Subcutaneous abdominal adipose tissue (tissue), 5 donors: ENCODE measurements around the gene PEPD.

Experiments
- H3K27ac ChIP-seq: one replicate; pipeline ENCODE4 v1.7.0; 2013; ENCODE audit warnings: low read depth, mild to moderate bottlenecking, inconsistent platforms, low read length, moderate library complexity
- H3K27me3 ChIP-seq, 5 donors: one replicate each; pipeline ENCODE4 v1.7.0; 2013; ENCODE audit warnings: low read length in 5 of 5, inconsistent platforms in 1 of 5; ENCODE audit not compliant: control insufficient read depth in 5 of 5, insufficient read depth in 4 of 5
- H3K36me3 ChIP-seq, 5 donors: one replicate each; pipeline ENCODE4 v1.7.0; 2013; ENCODE audit warnings: low read length in 5 of 5; ENCODE audit not compliant: control insufficient read depth in 5 of 5, insufficient read depth in 5 of 5
- H3K4me1 ChIP-seq, 5 donors: one replicate each; pipeline ENCODE4 v1.7.0; 2013; ENCODE audit warnings: low read length in 5 of 5, mild to moderate bottlenecking in 3 of 5, moderate library complexity in 1 of 5; ENCODE audit not compliant: control insufficient read depth in 5 of 5, insufficient read depth in 5 of 5
- H3K4me3 ChIP-seq, 5 donors: one replicate each; pipeline ENCODE4 v1.7.0; 2013; ENCODE audit warnings: low read length in 5 of 5, low read depth in 1 of 5
- H3K9ac ChIP-seq, 5 donors: one replicate each; pipeline ENCODE4 v1.7.0; 2013; ENCODE audit warnings: low read length in 5 of 5, mild to moderate bottlenecking in 4 of 5, moderate library complexity in 3 of 5
- H3K9me3 ChIP-seq, 5 donors: one replicate each; pipeline ENCODE4 v1.7.0; 2013; ENCODE audit warnings: low read length in 5 of 5; ENCODE audit not compliant: control insufficient read depth in 5 of 5
- donor health status: healthy.
- donor health status: healthy.
- donor health status: healthy.
- donor health status: healthy.
- donor health status: healthy.

Gene PEPD

DNA sequence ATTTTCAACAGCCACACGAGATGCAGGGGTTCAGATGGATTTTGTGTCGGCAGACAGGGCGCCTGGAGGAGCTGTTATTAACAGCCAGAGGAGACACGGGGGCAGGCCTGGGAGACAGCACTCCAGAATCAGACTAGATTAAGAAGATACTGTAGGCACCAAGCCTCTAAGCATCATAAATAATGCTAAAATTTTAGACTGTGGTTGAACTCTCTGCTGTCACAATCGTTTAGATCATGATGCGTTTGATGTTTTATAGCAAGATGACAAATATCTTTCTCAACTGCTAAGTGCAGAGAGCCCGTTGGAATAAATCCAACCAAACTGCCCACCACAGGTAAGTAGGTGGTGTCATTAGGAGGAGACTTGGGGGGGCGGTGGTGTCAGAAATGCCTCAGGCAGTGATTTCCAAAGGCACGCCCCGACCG lies 84.2 kb downstream of the PEPD start:
- Histone ChIP-seq H3K36me3 (peaks cover 0 to 36% (median 12%) of the 10 kb centered on the region in 5 donors), H3K9me3 (no peaks in the 10 kb centered on the region), H3K27ac (no peak overlapping the region), H3K27me3 (no peaks in the 10 kb centered on the region), H3K4me1 (no peaks in the 10 kb centered on the region), H3K4me3 (no peak overlapping the region), H3K9ac (no peak overlapping the region)

DNA sequence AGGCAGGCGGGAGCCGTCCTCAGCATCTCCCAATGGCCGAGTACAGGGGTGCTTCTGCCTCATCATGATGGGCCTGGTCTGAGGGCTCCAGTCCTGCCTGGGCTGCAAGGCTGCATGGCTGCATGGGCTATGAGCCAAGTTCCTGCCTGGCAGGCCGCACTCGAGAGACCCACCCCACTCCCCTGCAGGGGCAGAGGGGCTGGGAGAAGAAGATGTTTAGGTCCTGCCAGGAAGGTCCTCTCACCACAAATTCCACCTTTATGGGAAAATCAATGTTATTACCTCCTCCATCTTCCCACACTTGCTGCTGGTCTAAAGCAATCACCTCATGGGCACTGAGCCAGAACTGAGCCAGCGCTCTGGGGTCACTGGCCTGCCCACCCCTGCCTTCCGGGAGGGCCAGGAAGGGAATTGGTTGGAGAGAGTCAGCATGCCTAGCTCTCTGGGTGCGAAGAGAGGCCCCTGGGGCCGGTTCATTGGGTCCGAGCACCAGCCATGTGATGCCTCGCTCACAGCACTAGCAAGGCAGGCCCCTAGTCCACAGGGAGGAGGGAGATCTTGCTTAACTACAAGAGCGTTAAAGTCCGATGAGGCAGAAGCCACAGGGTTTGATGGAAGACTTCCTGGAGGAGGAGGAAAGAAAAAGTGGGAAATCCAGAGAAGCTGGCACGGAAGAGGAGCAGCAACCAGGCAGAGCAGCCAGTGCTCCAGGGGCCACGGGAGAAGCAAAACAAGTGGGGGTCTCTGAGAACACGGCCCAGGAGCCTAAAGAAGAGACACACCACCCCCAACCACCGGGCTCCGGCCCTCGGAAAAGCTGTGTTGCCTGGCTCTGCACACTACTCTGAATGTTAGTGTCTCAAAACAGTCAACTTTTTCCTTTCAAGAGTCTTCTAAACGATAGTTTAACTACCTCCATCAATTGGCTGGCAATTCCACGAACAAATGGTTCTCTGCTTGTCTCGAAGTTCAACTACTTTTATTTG lies 84.9 kb downstream of the PEPD start:
- Histone ChIP-seq H3K4me3 (no peak overlapping the region), H3K27me3 (no peaks in the 10 kb centered on the region), H3K4me1 (no peaks in the 10 kb centered on the region), H3K9ac (no peak overlapping the region), H3K36me3 (peaks cover 0 to 33% (median 12%) of the 10 kb centered on the region in 5 donors), H3K27ac (no peak overlapping the region), H3K9me3 (no peaks in the 10 kb centered on the region)

DNA sequence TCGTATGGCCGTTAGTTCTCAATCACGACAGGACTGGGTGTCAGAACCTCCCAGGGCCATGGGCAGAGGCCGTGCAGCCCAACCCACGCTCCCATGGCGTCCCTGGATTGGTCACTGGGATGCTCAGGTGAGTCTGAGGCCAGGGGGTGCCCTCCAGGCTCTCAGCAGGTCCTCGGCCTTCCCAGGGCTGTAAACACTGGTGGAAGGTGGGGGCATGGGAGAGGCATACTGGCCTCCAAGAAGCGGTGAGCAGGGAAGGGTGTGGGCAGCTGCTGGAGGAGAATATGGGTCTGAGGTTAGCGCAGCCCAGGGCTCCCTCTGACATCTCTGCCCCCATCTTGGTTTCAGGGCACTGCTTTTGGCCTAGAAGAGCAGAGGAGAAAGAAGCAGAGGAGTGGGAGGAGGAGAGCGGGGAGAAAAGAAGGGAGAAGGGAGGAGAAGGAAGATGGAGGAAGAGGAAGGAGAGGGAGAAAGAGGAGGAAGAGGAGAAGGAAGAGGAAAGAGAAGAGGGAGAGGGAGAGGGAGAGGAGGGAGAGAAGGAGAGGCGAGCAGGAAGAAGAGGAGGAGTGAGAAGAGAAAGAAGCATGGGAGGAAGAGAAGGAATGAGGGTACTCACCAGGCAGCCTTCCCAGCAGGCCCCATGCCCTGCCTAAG lies 85.8 kb downstream of the PEPD start:
- Histone ChIP-seq H3K27ac (no peak overlapping the region), H3K27me3 (no peaks in the 10 kb centered on the region), H3K9me3 (no peaks in the 10 kb centered on the region)

DNA sequence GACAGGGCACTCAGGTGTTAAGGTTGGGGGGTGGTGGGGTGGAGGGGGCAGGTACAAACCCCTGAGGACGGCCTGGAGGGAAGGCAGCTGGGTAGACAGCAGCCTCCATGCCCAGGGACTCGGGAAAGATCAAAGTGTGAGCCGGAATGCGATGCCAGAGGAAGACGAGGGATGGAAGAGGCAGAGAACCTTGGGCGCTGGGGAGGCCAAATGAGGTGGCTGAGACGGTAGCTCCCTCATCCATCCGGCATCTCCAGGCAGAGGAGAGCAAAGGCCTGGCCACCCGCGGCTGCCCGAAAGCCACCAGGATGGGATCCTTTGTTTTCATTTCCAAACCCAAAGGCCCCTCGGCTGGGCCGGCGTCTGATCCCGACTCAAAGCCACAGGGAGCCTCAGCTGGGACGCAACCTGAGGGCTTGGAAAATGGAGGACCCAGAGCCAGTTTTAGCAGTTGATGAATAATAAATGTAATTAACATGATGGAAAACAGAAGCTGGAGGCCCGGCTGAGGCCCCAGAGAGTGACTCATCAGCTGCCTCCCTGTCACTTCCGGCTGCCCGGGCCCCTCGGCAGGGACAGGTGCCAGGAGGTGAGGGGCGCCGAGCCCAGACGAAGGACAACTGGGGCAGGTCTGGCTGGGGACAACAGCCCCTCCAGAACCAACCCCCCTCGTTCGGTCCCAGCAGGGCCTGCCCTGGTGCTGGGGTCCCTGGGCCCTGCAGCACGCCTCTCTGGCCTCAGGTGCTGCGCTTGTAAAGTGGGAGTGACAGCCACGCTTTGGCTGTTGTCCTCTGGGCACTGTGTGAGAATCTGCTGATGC lies 86.5 kb downstream of the PEPD start:
- no peak overlapping the region for H3K9ac ChIP-seq
- no peak overlapping the region for H3K27ac ChIP-seq
- H3K4me1 ChIP-seq: no peaks in the 10 kb centered on the region
- H3K36me3 ChIP-seq: peaks cover 0 to 23% (median 5%) of the 10 kb centered on the region in 5 donors
- no peaks in the 10 kb centered on the region for H3K27me3 ChIP-seq
- H3K4me3 ChIP-seq: no peak overlapping the region
- H3K9me3 ChIP-seq: no peaks in the 10 kb centered on the region

More for the DNA sequence above, 85.8 kb downstream of the PEPD start:
- no peak overlapping the region for H3K4me3 ChIP-seq
- H3K9ac ChIP-seq: no peak overlapping the region
- H3K4me1 ChIP-seq: no peaks in the 10 kb centered on the region
- H3K36me3 ChIP-seq: peaks cover 0 to 25% (median 7%) of the 10 kb centered on the region in 5 donors

DNA sequence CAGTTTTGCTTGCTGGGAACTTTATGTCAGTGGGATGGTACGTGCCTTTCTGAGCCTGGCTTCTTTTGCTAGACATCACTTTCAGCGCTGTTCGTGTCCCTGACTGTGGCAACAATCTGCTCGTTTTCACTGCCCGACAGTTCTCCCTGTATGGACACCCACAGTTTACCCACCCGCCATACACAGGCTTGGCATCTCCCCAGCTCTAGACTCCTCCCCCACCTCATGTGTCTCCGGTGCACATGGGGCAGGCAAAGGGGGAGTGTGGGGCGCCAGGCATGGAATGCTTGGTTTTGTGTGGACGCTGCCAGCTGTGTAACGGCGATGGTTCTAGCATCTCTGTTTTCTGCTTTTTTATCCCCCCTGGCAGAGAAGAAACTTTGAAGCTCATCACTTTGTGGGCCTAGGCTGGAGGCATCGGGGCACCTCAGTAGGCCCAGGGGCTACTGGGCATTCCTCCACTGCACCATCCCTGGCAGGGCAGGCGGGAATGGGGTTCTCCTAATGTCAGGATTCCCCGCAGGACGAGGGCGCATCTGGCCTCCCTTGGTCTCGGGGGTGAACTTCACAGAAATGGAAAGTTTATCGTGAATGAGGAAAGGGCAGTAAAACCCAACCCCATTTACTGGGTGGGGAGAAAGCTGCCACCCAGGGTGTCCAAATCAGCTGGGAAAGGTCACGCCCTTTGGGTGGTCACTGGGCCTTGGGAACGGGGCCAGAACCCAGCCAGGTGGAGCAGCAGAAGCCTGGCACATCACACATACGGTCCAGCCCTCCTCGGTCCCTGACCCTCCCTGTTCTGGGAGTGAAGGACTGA lies 87.3 kb downstream of the PEPD start:
- H3K4me1 ChIP-seq: no peaks in the 10 kb centered on the region
- H3K9me3 ChIP-seq: no peaks in the 10 kb centered on the region
- no peaks in the 10 kb centered on the region for H3K27me3 ChIP-seq
- no peak overlapping the region for H3K27ac ChIP-seq
- no peak overlapping the region for H3K4me3 ChIP-seq
- no peak overlapping the region for H3K9ac ChIP-seq
- H3K36me3 ChIP-seq: peaks cover 0 to 23% (median 5%) of the 10 kb centered on the region in 5 donors

DNA sequence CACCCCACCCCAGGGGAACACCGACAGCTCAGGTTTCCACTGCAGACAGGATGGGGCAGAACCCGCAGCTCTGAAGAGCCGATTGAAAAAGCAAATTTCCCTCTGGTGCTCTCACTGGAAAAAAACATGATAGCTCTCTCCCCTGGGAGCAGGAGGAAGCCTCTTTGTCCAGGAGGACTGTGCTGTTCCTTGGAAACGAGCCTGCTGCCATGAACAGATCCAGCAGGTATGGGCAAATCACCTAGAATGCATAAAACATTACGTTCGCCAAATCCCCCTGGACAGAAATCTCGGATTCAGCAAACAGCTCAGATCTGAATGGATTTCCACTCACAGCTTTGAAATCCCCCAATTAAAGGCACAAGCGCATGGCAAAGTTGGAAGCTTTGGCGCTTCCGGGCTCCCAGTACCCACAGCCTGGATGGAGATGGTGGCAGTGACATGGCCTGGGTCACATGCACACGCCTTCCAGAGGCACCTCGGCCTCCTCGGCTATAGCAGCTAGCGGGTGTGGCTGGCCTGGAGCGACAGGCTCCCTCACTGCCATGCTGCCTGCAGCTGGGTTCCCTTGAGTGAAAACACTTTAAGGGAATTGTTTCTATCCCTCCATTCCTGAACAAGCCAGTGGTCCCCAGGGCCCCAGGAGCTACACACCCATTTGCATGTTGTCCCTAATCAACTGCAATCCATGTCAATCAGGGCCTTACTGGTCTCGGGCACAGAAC lies 89.0 kb downstream of the PEPD start:
- H3K27ac ChIP-seq: no peak overlapping the region
- no peaks in the 10 kb centered on the region for H3K27me3 ChIP-seq
- H3K9me3 ChIP-seq: no peaks in the 10 kb centered on the region
- no peaks in the 10 kb centered on the region for H3K4me1 ChIP-seq
- no peak overlapping the region for H3K4me3 ChIP-seq
- H3K36me3 ChIP-seq: peaks cover 0 to 20% (median 5%) of the 10 kb centered on the region in 5 donors
- no peak overlapping the region for H3K9ac ChIP-seq

DNA sequence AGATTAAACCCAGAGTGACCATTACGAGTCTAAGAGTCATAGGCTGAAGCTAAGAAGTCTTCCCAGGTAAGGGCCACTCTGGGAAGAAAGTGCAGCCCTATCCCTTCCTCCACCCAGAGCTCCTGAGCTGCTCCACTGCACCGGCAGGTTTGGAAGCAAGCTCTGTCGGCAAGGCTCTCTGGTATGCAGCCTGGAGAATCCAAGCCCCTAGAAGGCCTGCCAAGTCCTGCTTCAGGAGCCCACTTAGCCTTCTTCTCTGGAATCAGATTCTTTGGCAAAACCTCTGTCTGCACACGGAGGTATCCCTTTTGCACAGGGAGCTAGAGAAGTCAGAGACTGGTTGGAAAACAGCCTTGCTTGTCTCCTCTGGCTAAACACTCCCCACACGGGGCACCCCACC lies 89.6 kb downstream of the PEPD start:
- no peak overlapping the region for H3K9ac ChIP-seq
- H3K27ac ChIP-seq: no peak overlapping the region
- H3K4me1 ChIP-seq: no peaks in the 10 kb centered on the region
- peaks cover 0 to 20% (median 5%) of the 10 kb centered on the region in 5 donors for H3K36me3 ChIP-seq
- no peaks in the 10 kb centered on the region for H3K27me3 ChIP-seq
- no peaks in the 10 kb centered on the region for H3K9me3 ChIP-seq
- H3K4me3 ChIP-seq: no peak overlapping the region

DNA sequence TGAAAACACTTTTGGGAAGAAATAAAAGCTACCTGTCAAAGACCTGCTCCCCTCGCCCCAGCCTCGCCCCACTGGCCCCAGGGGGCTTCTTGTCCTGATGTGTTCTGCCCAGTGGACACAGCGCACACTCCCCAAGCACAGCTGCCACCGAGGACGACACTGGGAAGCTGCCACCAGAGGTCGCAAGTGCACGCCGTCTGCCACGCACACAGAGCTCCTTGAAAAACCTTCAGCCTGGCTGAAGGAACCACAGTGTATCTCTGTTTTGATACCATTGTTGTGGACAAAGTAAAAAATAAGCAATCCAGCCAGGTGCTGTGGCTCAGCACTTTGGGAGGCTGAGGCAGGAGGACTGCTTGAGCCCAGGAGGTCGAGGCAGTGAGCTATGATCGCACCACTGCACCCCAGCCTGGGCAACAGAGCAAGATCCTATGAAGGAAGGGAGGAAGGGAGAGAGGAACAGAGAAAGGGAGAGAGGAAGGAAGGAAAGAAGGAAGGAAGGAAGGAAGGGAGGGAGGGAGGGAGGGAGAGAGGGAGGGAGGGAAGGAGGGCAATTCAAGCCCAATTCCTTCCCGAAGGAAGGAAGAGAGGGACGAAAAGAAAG lies 90.8 kb downstream of the PEPD start:
- Histone ChIP-seq H3K27me3 (no peaks in the 10 kb centered on the region), H3K27ac (no peak overlapping the region), H3K36me3 (peaks cover 0 to 14% (median 4%) of the 10 kb centered on the region in 5 donors), H3K9ac (no peak overlapping the region), H3K9me3 (no peaks in the 10 kb centered on the region), H3K4me1 (no peaks in the 10 kb centered on the region), H3K4me3 (no peak overlapping the region)
